ENCODE data around the gene PLA2G4F. TPM values are rescaled to one million over a fixed set of nuclear protein-coding genes. Genes with fewer than 3 reads are reported as not detected.

PLA2G4F gene, protein sequence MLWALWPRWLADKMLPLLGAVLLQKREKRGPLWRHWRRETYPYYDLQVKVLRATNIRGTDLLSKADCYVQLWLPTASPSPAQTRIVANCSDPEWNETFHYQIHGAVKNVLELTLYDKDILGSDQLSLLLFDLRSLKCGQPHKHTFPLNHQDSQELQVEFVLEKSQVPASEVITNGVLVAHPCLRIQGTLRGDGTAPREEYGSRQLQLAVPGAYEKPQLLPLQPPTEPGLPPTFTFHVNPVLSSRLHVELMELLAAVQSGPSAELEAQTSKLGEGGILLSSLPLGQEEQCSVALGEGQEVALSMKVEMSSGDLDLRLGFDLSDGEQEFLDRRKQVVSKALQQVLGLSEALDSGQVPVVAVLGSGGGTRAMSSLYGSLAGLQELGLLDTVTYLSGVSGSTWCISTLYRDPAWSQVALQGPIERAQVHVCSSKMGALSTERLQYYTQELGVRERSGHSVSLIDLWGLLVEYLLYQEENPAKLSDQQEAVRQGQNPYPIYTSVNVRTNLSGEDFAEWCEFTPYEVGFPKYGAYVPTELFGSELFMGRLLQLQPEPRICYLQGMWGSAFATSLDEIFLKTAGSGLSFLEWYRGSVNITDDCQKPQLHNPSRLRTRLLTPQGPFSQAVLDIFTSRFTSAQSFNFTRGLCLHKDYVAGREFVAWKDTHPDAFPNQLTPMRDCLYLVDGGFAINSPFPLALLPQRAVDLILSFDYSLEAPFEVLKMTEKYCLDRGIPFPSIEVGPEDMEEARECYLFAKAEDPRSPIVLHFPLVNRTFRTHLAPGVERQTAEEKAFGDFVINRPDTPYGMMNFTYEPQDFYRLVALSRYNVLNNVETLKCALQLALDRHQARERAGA
- 35.1 TPM for total RNA-seq

- no peaks in the 10 kb centered on the region for H3K27me3 ChIP-seq
- TF ChIP-seq POLR2A (IDR thresholded peaks at IDR 0.05) (no peak), POLR2AphosphoS5 (IDR thresholded peaks at IDR 0.05; ENCODE audit: insufficient read depth in 1 of 2, low read depth in 1 of 2) (peak in 1 of 2 donors; percentile 64)
- TF ChIP-seq, protein P1, sequence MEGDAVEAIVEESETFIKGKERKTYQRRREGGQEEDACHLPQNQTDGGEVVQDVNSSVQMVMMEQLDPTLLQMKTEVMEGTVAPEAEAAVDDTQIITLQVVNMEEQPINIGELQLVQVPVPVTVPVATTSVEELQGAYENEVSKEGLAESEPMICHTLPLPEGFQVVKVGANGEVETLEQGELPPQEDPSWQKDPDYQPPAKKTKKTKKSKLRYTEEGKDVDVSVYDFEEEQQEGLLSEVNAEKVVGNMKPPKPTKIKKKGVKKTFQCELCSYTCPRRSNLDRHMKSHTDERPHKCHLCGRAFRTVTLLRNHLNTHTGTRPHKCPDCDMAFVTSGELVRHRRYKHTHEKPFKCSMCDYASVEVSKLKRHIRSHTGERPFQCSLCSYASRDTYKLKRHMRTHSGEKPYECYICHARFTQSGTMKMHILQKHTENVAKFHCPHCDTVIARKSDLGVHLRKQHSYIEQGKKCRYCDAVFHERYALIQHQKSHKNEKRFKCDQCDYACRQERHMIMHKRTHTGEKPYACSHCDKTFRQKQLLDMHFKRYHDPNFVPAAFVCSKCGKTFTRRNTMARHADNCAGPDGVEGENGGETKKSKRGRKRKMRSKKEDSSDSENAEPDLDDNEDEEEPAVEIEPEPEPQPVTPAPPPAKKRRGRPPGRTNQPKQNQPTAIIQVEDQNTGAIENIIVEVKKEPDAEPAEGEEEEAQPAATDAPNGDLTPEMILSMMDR (IDR thresholded peaks at IDR 0.05) = no peak
- peaks cover 0 to 20% of the 10 kb centered on the region in 2 donors for H3K36me3 ChIP-seq
- peaks cover 28% of the 10 kb centered on the region for H3K4me1 ChIP-seq
- peak within 1 kb of the TSS in 1 of 2 donors; percentile 45 for H3K4me3 ChIP-seq
- intact Hi-C loops (cut with DNase I) = no loop called here
- H3K9me3 ChIP-seq = no peaks in the 10 kb centered on the region
- no peak for DNase-seq (ENCODE audit: extremely low spot score in 2 of 2)
- H3K27ac ChIP-seq = peak within 1 kb of the TSS; percentile 27
Observed at GRCh38 chr15:42156243-42156922, at the start of gene PLA2G4F. Gene PLA2G4F (minus strand): TSS chr15:42156636. CDS start chr15:42156549, 87 bp downstream.

DNA sequence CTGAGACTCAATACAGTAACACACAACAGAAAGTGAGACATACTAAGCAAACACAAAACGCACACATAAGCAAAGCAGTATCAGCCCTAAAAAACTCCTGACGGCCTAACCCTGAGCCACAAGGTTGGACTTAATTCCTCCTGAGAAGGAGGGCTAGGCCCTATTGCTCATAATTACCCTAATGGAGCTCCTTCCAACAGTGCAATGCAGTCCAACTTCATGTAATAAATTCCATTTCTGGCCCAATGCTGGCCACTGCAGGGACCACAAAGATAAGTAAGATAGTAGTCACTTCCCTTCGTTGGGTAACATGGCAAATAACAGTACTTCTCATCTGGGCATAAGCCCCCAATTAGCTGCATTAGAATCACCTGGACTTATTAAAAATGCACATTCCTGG lies 47.5 kb upstream of the PLA2G4F start:
- Histone ChIP-seq H3K4me3 (no peak overlapping the region), H3K36me3 (no peaks in the 10 kb centered on the region), H3K27ac (no peak overlapping the region), H3K9me3 (no peaks in the 10 kb centered on the region), H3K4me1 (peaks cover 36% of the 10 kb centered on the region), H3K27me3 (no peaks in the 10 kb centered on the region)
- no peak for DNase-seq (ENCODE audit: extremely low spot score in 2 of 2)
- intact Hi-C loops (cut with DNase I) = no loop called here
- TF ChIP-seq, protein P1 (IDR thresholded peaks at IDR 0.05) = no peak
- no peak for TF ChIP-seq POLR2AphosphoS5 (IDR thresholded peaks at IDR 0.05; ENCODE audit: insufficient read depth in 1 of 2, low read depth in 1 of 2)
- no peak for TF ChIP-seq POLR2A (IDR thresholded peaks at IDR 0.05)

DNA sequence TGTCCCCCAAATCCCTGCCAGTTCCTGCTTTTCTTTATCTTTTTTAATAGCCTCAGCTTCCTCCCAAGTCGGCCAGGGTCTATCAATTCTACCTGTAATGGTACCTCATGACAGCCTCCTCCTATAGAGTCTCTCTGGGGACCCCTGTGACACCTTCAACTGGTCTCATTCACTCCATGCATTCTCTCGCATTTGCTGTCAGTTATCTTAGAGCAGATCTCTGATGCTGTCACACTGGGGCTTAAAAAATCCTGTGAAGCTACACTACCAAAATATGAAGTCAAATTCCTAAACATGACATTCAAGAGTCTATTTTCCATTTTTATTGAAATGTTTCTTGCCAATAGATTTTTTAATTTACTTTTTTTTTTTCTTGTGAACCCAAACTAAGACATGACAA lies 46.2 kb upstream of the PLA2G4F start:
- Histone ChIP-seq H3K27ac (no peak overlapping the region), H3K27me3 (no peaks in the 10 kb centered on the region), H3K4me3 (no peak overlapping the region), H3K4me1 (peaks cover 34% of the 10 kb centered on the region), H3K36me3 (peaks cover 0 to 12% of the 10 kb centered on the region in 2 donors), H3K9me3 (no peaks in the 10 kb centered on the region)
- intact Hi-C loops (cut with DNase I) = no loop called here
- no peak for TF ChIP-seq POLR2A (IDR thresholded peaks at IDR 0.05)
- TF ChIP-seq POLR2AphosphoS5 (IDR thresholded peaks at IDR 0.05; ENCODE audit: insufficient read depth in 1 of 2, low read depth in 1 of 2) = no peak
- TF ChIP-seq, protein P1 (IDR thresholded peaks at IDR 0.05) = no peak
- DNase-seq (ENCODE audit: extremely low spot score in 2 of 2) = no peak

DNA sequence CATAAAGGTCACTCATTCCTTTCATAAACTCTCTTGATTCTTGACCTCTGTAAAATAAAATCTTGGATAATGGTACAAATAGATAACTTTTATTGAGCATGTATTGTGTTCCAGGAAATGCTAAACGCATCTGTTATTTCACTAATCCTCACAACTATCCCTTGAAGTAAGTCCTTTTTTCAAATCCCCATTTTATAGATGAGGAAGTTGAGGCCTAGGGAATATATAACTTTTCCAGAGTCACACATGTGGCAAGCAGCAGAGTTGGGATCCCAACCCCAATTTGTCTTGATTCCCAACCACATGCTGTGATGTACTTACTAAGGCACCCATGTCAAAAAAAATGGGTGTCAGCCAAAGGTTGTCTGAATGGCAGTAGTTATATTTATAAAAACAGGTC lies 45.4 kb upstream of the PLA2G4F start:
- Histone ChIP-seq H3K27me3 (no peaks in the 10 kb centered on the region), H3K9me3 (no peaks in the 10 kb centered on the region), H3K36me3 (peaks cover 0 to 16% of the 10 kb centered on the region in 2 donors), H3K27ac (no peak overlapping the region), H3K4me3 (no peak overlapping the region), H3K4me1 (peaks cover 26% of the 10 kb centered on the region)
- TF ChIP-seq POLR2A (IDR thresholded peaks at IDR 0.05) (no peak), POLR2AphosphoS5 (IDR thresholded peaks at IDR 0.05; ENCODE audit: insufficient read depth in 1 of 2, low read depth in 1 of 2) (no peak)
- TF ChIP-seq, protein P1 (IDR thresholded peaks at IDR 0.05) = no peak
- intact Hi-C loops (cut with DNase I) = no loop called here
- DNase-seq (ENCODE audit: extremely low spot score in 2 of 2) = no peak
